ENCODE measurements around the gene TGIF2.

GRCh38 chr20:36606158-36607066, 33.0 kb downstream of the TGIF2 start:
- TF ChIP-seq CTCF (IDR thresholded peaks at IDR 0.05) (no peak), POLR2A (IDR thresholded peaks at IDR 0.05) (no peak)

All from lower leg skin (tissue), 3 donors.